Peyer's patch (tissue), 4 donors: ENCODE results near the gene PBRM1. TPM values are rescaled to one million over a fixed set of nuclear protein-coding genes. Genes with fewer than 3 reads are reported as not detected.

Experiments used
- DNase-seq, 3 donors: peaks; one replicate each; pipeline ENCODE4 v3.0.0-alpha.2; 2017 to 2019
- H3K27ac ChIP-seq, 4 donors: fragments of 200-600 bp; sonication (generic); one replicate each; pipeline ENCODE4 v1.5.1; 2016 to 2019
- H3K27me3 ChIP-seq, 2 donors: fragments of 200-600 bp; sonication (generic); one replicate each; pipeline ENCODE4 v1.5.1; 2019
- H3K36me3 ChIP-seq, 3 donors: fragments of 200-600 bp; sonication (generic); one replicate each; pipeline ENCODE4 v1.5.1; 2016 to 2019
- H3K4me1 ChIP-seq, 4 donors: fragments of 200-600 bp; sonication (generic); one replicate each; pipeline ENCODE4 v1.5.1; 2016 to 2019
- H3K4me3 ChIP-seq, 4 donors: fragments of 200-600 bp; sonication (generic); 1 replicate in 3 of 4; 2 replicates in 1 of 4; pipeline ENCODE4 v1.5.1; 2016 to 2019; ENCODE audit warnings: mild to moderate bottlenecking in 1 of 4
- H3K9me3 ChIP-seq, 4 donors: fragments of 200-600 bp; sonication (generic); one replicate each; pipeline ENCODE4 v1.5.1; 2016 to 2019; ENCODE audit warnings: mild to moderate bottlenecking in 1 of 4
- POLR2A ChIP-seq, 2 donors: fragments of 450-650 bp; IDR thresholded peaks; one replicate each; pipeline ENCODE4 v1.5.1; 2017; ENCODE audit warnings: antibody characterized with exemption in 2 of 2, mild to moderate bottlenecking in 2 of 2, moderate library complexity in 2 of 2
- total RNA-seq, 4 donors: library from RNA; depleted of rRNA; stranded (reverse); fragments of >200 nt; gene quantifications; one replicate each; pipeline ENCODE4 v1.1.0, GENCODE V29; 2016
- TF ChIP-seq, protein P1 (sequence below), 6 experiments: fragments of 450-650 bp in 4 of 6; fragments of 200-600 bp in 2 of 6; sonication (generic) in 1 of 6; IDR thresholded peaks; one replicate each; pipeline ENCODE4 v1.5.1; 2017 to 2019; ENCODE audit warnings: antibody characterized with exemption in 6 of 6, mild to moderate bottlenecking in 3 of 6, moderate library complexity in 1 of 6

Gene PBRM1
- total RNA-seq, 4 donors from 2014 or later: 68.1 to 120 (median 82.1) TPM

- Histone ChIP-seq H3K4me3 (no peak overlapping the region), H3K4me1 (no peaks in the 10 kb centered on the region), H3K27ac (no peak overlapping the region), H3K36me3 (peaks cover 0 to 95% (median 3%) of the 10 kb centered on the region in 3 donors), H3K27me3 (no peaks in the 10 kb centered on the region), H3K9me3 (no peaks in the 10 kb centered on the region)
- TF ChIP-seq POLR2A (IDR thresholded peaks at IDR 0.05): no peak
- DNase-seq: no peak
These were observed 40.2 kb downstream of the PBRM1 start for GRCh38 chr3:52645549-52645948.

DNA sequence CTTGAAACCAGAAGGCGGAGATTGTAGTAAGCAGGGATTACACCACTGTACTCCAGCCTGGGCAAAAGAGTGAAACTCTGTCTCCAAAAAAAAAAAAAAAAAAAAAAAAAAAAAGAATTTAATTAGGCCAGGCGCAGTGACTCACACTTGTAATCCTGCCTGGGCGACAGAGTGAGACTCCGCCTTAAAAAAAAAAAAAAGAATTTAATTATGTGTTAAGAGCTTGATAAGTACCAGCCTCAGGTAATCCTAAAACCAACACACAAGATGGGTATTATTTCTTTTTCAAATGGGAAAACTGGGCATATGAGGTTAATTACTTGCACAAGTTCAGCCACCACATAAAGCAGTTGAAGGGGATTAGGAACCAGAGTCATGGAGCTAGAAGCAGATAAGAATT lies 49.0 kb downstream of the PBRM1 start:
- Histone ChIP-seq H3K27me3 (no peaks in the 10 kb centered on the region), H3K9me3 (no peaks in the 10 kb centered on the region), H3K27ac (no peak overlapping the region), H3K4me1 (no peaks in the 10 kb centered on the region), H3K36me3 (peaks cover 0 to 92% (median 0%) of the 10 kb centered on the region in 3 donors), H3K4me3 (no peak overlapping the region)
- TF ChIP-seq, protein P1, sequence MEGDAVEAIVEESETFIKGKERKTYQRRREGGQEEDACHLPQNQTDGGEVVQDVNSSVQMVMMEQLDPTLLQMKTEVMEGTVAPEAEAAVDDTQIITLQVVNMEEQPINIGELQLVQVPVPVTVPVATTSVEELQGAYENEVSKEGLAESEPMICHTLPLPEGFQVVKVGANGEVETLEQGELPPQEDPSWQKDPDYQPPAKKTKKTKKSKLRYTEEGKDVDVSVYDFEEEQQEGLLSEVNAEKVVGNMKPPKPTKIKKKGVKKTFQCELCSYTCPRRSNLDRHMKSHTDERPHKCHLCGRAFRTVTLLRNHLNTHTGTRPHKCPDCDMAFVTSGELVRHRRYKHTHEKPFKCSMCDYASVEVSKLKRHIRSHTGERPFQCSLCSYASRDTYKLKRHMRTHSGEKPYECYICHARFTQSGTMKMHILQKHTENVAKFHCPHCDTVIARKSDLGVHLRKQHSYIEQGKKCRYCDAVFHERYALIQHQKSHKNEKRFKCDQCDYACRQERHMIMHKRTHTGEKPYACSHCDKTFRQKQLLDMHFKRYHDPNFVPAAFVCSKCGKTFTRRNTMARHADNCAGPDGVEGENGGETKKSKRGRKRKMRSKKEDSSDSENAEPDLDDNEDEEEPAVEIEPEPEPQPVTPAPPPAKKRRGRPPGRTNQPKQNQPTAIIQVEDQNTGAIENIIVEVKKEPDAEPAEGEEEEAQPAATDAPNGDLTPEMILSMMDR (IDR thresholded peaks at IDR 0.05): no peak
- TF ChIP-seq POLR2A (IDR thresholded peaks at IDR 0.05): no peak
- DNase-seq: no peak

GRCh38 chr3:52633786-52634185 lies 51.9 kb downstream of the PBRM1 start:
- H3K4me1 ChIP-seq: no peaks in the 10 kb centered on the region
- no peak for DNase-seq
- peaks cover 0 to 89% (median 0%) of the 10 kb centered on the region in 3 donors for H3K36me3 ChIP-seq
- no peaks in the 10 kb centered on the region for H3K9me3 ChIP-seq
- no peak overlapping the region for H3K4me3 ChIP-seq
- no peaks in the 10 kb centered on the region for H3K27me3 ChIP-seq
- no peak for TF ChIP-seq POLR2A (IDR thresholded peaks at IDR 0.05)
- TF ChIP-seq, protein P1 (IDR thresholded peaks at IDR 0.05): no peak
- H3K27ac ChIP-seq: no peak overlapping the region

DNA sequence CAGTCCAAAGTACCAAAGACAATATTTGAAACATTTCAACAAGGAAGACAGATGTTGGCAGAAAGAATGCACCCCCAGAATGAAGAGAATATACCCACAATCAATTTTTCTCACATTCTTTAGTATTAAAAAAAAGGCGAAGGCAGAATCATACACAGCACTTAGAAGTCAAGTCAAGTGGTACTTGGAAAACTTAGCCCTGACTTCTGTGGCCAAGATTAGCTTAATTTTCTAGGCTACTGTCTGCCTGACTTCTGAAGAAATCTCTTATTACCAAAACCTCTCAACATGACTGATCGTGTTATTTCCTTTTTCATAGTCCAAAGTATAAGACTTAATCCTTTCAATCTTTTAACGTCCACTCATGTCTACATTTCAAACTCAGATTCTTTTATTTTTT lies 60.7 kb downstream of the PBRM1 start:
- TF ChIP-seq, protein P1 (IDR thresholded peaks at IDR 0.05): no peak
- no peak for TF ChIP-seq POLR2A (IDR thresholded peaks at IDR 0.05)
- DNase-seq: no peak
- H3K36me3 ChIP-seq: peaks cover 0 to 50% (median 0%) of the 10 kb centered on the region in 3 donors

DNA sequence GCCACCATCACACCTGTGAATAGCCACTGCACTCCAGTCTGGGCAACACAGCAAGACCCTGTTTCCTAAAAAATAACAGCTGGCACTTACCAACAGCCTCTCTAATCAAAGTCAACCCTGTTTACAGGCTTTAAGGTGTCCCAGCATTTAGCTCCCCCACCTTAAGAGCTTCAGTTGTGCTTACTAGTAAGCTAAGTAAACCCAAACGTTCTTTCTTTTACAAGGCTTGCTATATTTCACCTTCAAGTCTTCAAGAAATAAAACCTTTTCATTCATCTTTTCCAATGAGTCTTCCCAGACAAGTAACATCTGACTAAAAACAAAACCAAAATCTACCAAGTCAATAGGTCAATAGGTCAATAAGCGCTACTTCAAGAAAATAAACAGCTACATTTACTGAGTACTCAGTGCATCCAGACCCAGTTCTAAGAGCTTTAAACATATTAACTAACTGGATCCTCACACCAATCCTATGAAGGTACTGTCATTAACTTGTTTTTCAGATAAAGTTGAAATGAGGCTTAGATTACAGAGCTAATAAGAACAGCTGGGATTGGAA lies 62.4 kb downstream of the PBRM1 start:
- H3K9me3 ChIP-seq: no peaks in the 10 kb centered on the region
- DNase-seq: no peak
- no peaks in the 10 kb centered on the region for H3K27me3 ChIP-seq
- H3K27ac ChIP-seq: no peak overlapping the region
- H3K4me3 ChIP-seq: no peak overlapping the region
- TF ChIP-seq POLR2A (IDR thresholded peaks at IDR 0.05): no peak
- TF ChIP-seq, protein P1 (IDR thresholded peaks at IDR 0.05): no peak
- H3K36me3 ChIP-seq: peaks cover 0 to 53% (median 0%) of the 10 kb centered on the region in 3 donors
- no peaks in the 10 kb centered on the region for H3K4me1 ChIP-seq

More for the DNA sequence above, 60.7 kb downstream of the PBRM1 start:
- H3K4me3 ChIP-seq: no peak overlapping the region
- H3K27me3 ChIP-seq: no peaks in the 10 kb centered on the region
- H3K27ac ChIP-seq: no peak overlapping the region
- H3K4me1 ChIP-seq: no peaks in the 10 kb centered on the region
- no peaks in the 10 kb centered on the region for H3K9me3 ChIP-seq

DNA sequence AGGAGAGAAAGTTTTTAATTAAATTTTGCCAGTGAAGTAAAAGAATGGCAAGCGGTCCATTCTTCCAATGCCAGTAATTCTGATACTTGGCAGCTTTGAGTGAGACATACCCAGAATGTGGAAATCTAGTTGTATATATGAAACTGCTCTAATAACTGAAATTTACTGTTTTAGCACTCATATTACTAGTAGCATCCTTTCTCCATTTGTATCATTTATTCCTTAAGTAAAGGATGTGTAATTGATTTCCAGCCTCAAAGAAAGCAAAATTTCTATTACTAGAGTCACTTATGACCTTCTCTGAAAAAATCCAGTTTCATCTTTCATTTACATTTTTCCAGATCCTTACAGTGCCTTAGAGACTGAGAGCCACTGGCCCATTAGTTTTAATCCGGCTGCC lies 65.1 kb downstream of the PBRM1 start:
- no peaks in the 10 kb centered on the region for H3K27me3 ChIP-seq
- no peak for DNase-seq
- no peak for TF ChIP-seq POLR2A (IDR thresholded peaks at IDR 0.05)
- TF ChIP-seq, protein P1 (IDR thresholded peaks at IDR 0.05): no peak
- no peak overlapping the region for H3K4me3 ChIP-seq
- no peaks in the 10 kb centered on the region for H3K4me1 ChIP-seq
- H3K36me3 ChIP-seq: peaks cover 0 to 53% (median 0%) of the 10 kb centered on the region in 3 donors
- no peaks in the 10 kb centered on the region for H3K9me3 ChIP-seq
- no peak overlapping the region for H3K27ac ChIP-seq
